CD14-positive monocyte (primary cell): ENCODE measurements around the gene DAZAP1. TPM values are rescaled to one million over a fixed set of nuclear protein-coding genes. Genes with fewer than 3 reads are reported as not detected.

Experiments used
- DNase-seq, 3 donors: peaks; one replicate each; pipeline ENCODE4 v3.0.0-alpha.2; 2011 to 2022
- H2AFZ ChIP-seq: 2 replicates; pipeline ENCODE4 v1.6.0; 2012; ENCODE audit warnings: mild to moderate bottlenecking, low read depth, low read length, inconsistent platforms; ENCODE audit not compliant: insufficient read depth, poor library complexity, severe bottlenecking
- H3K27ac ChIP-seq, 2 donors: 1 replicate in 1 of 2; 2 replicates in 1 of 2; pipeline ENCODE4 v1.5.1; 2012 to 2013; ENCODE audit warnings: low read length in 2 of 2, control low read depth in 1 of 2, inconsistent platforms in 1 of 2, low read depth in 1 of 2, mild to moderate bottlenecking in 1 of 2
- H3K27me3 ChIP-seq, 2 donors: one replicate each; pipeline versions ENCODE4 v1.6.0 to v1.6.1; 2011 to 2013; ENCODE audit warnings: low read length in 2 of 2; ENCODE audit not compliant: control insufficient read depth in 2 of 2, insufficient read depth in 2 of 2
- H3K36me3 ChIP-seq, 2 donors: replicated peaks in 1 of 2; 1 replicate in 1 of 2; 2 replicates in 1 of 2; pipeline versions ENCODE4 v1.5.1 to v1.6.1; 2012 to 2013; ENCODE audit warnings: low read length in 2 of 2, control low read depth in 1 of 2, inconsistent platforms in 1 of 2, mild to moderate bottlenecking in 1 of 2; ENCODE audit not compliant: insufficient read depth in 2 of 2, control insufficient read depth in 1 of 2
- H3K4me1 ChIP-seq, 2 donors: 1 replicate in 1 of 2; 2 replicates in 1 of 2; pipeline versions ENCODE4 v1.5.1 to v1.6.1; 2012 to 2013; ENCODE audit warnings: low read length in 2 of 2, control low read depth in 1 of 2, inconsistent platforms in 1 of 2, mild to moderate bottlenecking in 1 of 2, moderate library complexity in 1 of 2; ENCODE audit not compliant: insufficient read depth in 2 of 2, control insufficient read depth in 1 of 2
- H3K4me2 ChIP-seq: replicated peaks from 2 replicates; pipeline ENCODE3; 2012; ENCODE audit warnings: low read length, moderate library complexity, mild to moderate bottlenecking; ENCODE audit not compliant: poor library complexity, severe bottlenecking; ENCODE audit errors: extremely low read depth
- H3K4me3 ChIP-seq, 3 experiments: fragments of 200-600 bp in 1 of 3; sonication (generic) in 1 of 3; replicated peaks in 1 of 3; 1 replicate in 2 of 3; 2 replicates in 1 of 3; pipeline ENCODE4 v1.5.1; 2011 to 2013; ENCODE audit warnings: low read length in 3 of 3, mild to moderate bottlenecking in 3 of 3, control low read depth in 2 of 3, low read depth in 2 of 3, inconsistent platforms in 1 of 3, moderate library complexity in 1 of 3
- H3K79me2 ChIP-seq: 2 replicates; pipeline ENCODE4 v1.6.0; 2012; ENCODE audit warnings: mild to moderate bottlenecking, control low read depth, inconsistent platforms, low read length, moderate library complexity; ENCODE audit not compliant: insufficient read depth
- H3K9ac ChIP-seq: 2 replicates; pipeline ENCODE4 v1.6.0; 2017; ENCODE audit warnings: low read length, mild to moderate bottlenecking; ENCODE audit not compliant: insufficient read depth, poor library complexity, severe bottlenecking
- H3K9me3 ChIP-seq, 2 donors: replicated peaks in 1 of 2; 1 replicate in 1 of 2; 2 replicates in 1 of 2; pipeline versions ENCODE4 v1.5.1 to v1.6.1; 2012 to 2013; ENCODE audit warnings: low read length in 2 of 2, control low read depth in 1 of 2; ENCODE audit not compliant: control insufficient read depth in 1 of 2, insufficient read depth in 1 of 2
- H4K20me1 ChIP-seq: 2 replicates; pipeline ENCODE4 v1.6.0; 2012; ENCODE audit warnings: mild to moderate bottlenecking, low read length, control low read depth, moderate library complexity; ENCODE audit not compliant: insufficient read depth
- H3K27ac Mint-ChIP-seq, 7 donors: one replicate each; pipeline ENCODE4 v1.8.0; 2020; ENCODE audit warnings: mild to moderate bottlenecking in 7 of 7, mixed read lengths in 7 of 7, moderate library complexity in 6 of 7, inconsistent platforms in 2 of 7
- H3K27me3 Mint-ChIP-seq, 3 donors: one replicate each; pipeline ENCODE4 v1.8.0; 2021 to 2022; ENCODE audit warnings: low read depth in 3 of 3, mild to moderate bottlenecking in 3 of 3, mixed read lengths in 3 of 3, moderate library complexity in 3 of 3, inconsistent platforms in 1 of 3
- H3K36me3 Mint-ChIP-seq, 2 donors: one replicate each; pipeline ENCODE4 v1.8.0; 2020; ENCODE audit warnings: mixed read lengths in 2 of 2, inconsistent platforms in 1 of 2, mild to moderate bottlenecking in 1 of 2
- H3K4me1 Mint-ChIP-seq: one replicate; pipeline ENCODE4 v1.8.0; 2020; ENCODE audit warnings: mild to moderate bottlenecking, mixed read lengths
- H3K4me3 Mint-ChIP-seq, 2 donors: one replicate each; pipeline ENCODE4 v1.8.0; 2020; ENCODE audit warnings: mild to moderate bottlenecking in 2 of 2, mixed read lengths in 2 of 2, moderate library complexity in 1 of 2
- H3K9me3 Mint-ChIP-seq, 7 donors: one replicate each; pipeline ENCODE4 v1.8.0; 2020 to 2022; ENCODE audit warnings: mixed read lengths in 7 of 7, mild to moderate bottlenecking in 6 of 7, moderate library complexity in 6 of 7, inconsistent platforms in 2 of 7
- CTCF ChIP-seq: fragments of 200-600 bp; IDR thresholded peaks from one replicate; pipeline ENCODE4 v1.8.0; 2022; ENCODE audit warnings: antibody characterized with exemption, mild to moderate bottlenecking
- WGBS: methylation state at CpG from one replicate; pipeline ENCODE4 v1.1.5; 2013; ENCODE audit warnings: missing lambda C conversion rate; ENCODE audit not compliant: insufficient coverage; 5-methylcytosine and 5-hydroxymethylcytosine counted together
- intact Hi-C, 2 donors: fragments of 100-400 bp; cut with micrococcal nuclease; formaldehyde crosslinking; loops; one replicate each; pipeline versions ENCODE4 v1.15.0 to v1.15.1; 2023
- polyA plus RNA-seq, 3 donors: library from polyadenylated mRNA; depleted of rRNA in 1 of 3; unstranded in 2 of 3; stranded (reverse) in 1 of 3; fragments of 300-500 nt in 2 of 3; fragments of >200 nt in 1 of 3; fragmentation: Illumina TruSeq in 2 of 3; gene quantifications; 1 replicate in 2 of 3; 2 replicates in 1 of 3; pipeline ENCODE4 v1.2.3, GENCODE V29; 2012 to 2021

DAZAP1 gene
- polyA plus RNA-seq, 3 donors = 3.3 to 57.1 (median 4.2) TPM

- under 1% methylated on average over 14 of the region's 22 CpGs for WGBS
- H3K36me3 Mint-ChIP-seq = peaks cover 7 to 15% of the 10 kb centered on the region in 2 donors
- Histone ChIP-seq H3K36me3 (no peaks in the 10 kb centered on the region), H3K9me3 (peaks cover 6 to 31% of the 10 kb centered on the region in 2 donors), H3K27ac (no peak overlapping the region), H3K4me3 (no peak overlapping the region), H3K4me2 (peak overlapping the region; percentile 34), H3K27me3 (peaks cover 36 to 84% of the 10 kb centered on the region in 2 donors), H3K79me2 (no peaks in the 10 kb centered on the region), H3K9ac (no peak overlapping the region), H3K4me1 (peaks cover 15 to 20% of the 10 kb centered on the region in 2 donors), H2AFZ (no peak overlapping the region), H4K20me1 (peaks cover 12% of the 10 kb centered on the region)
- no peak overlapping the region for H3K27ac Mint-ChIP-seq
- intact Hi-C loops = no loop called here
- peaks cover 18% of the 10 kb centered on the region for H3K4me1 Mint-ChIP-seq
- no peak for DNase-seq
- peak overlapping the region in 1 of 2 donors; percentile 73 for H3K4me3 Mint-ChIP-seq
- peaks cover 7 to 25% (median 14%) of the 10 kb centered on the region in 7 donors for H3K9me3 Mint-ChIP-seq
- peaks cover 77 to 97% (median 91%) of the 10 kb centered on the region in 3 donors for H3K27me3 Mint-ChIP-seq
- TF ChIP-seq CTCF = no peak
These were observed 47.6 kb downstream of the DAZAP1 start for GRCh38 chr19:1455002-1455335.

GRCh38 chr19:1455336-1456120, 48.1 kb downstream of the DAZAP1 start:
- Histone ChIP-seq H4K20me1 (peaks cover 17% of the 10 kb centered on the region), H3K27ac (no peak overlapping the region), H3K4me2 (peak overlapping the region; percentile 34), H3K4me3 (no peak overlapping the region), H3K27me3 (peaks cover 32 to 80% of the 10 kb centered on the region in 2 donors), H3K4me1 (peaks cover 15 to 20% of the 10 kb centered on the region in 2 donors), H3K79me2 (no peaks in the 10 kb centered on the region), H3K36me3 (no peaks in the 10 kb centered on the region), H2AFZ (no peak overlapping the region), H3K9me3 (peaks cover 6 to 26% of the 10 kb centered on the region in 2 donors), H3K9ac (no peak overlapping the region)
- intact Hi-C loops = no loop called here
- H3K27ac Mint-ChIP-seq = peak overlapping the region in 1 of 7 donors; percentile 53
- TF ChIP-seq CTCF = no peak
- peaks cover 11 to 15% of the 10 kb centered on the region in 2 donors for H3K36me3 Mint-ChIP-seq
- peak; percentile 45 to 73 (median 64) for DNase-seq
- H3K27me3 Mint-ChIP-seq = peaks cover 74 to 93% (median 87%) of the 10 kb centered on the region in 3 donors
- 3% methylated on average over 40 of the region's 42 CpGs for WGBS
- H3K9me3 Mint-ChIP-seq = peaks cover 7 to 22% (median 11%) of the 10 kb centered on the region in 7 donors
- H3K4me3 Mint-ChIP-seq = peak overlapping the region in 1 of 2 donors; percentile 87
- H3K4me1 Mint-ChIP-seq = peaks cover 18% of the 10 kb centered on the region
